OCI-LY1 (cell line): ENCODE results near the gene KIAA1191.

Source experiments
- H2AFZ ChIP-seq: fragments of 200-600 bp; sonication (generic), shearing (Covaris generic); 2 replicates; pipeline ENCODE4 v1.6.0; 2014; ENCODE audit warnings: antibody characterized with exemption, mild to moderate bottlenecking, low read length
- H3F3A ChIP-seq: fragments of 200-600 bp; sonication (generic), shearing (Covaris generic); 2 replicates; pipeline ENCODE4 v1.6.0; 2014; ENCODE audit warnings: mild to moderate bottlenecking, antibody characterized with exemption, low read length, moderate library complexity; ENCODE audit not compliant: insufficient read depth
- H3K27ac ChIP-seq: fragments of 200-600 bp; sonication (generic); 2 replicates; pipeline ENCODE4 v1.5.1; 2014; ENCODE audit warnings: low read length, mixed run types, mild to moderate bottlenecking, low read depth; ENCODE audit not compliant: poor library complexity, severe bottlenecking
- H3K27me3 ChIP-seq: fragments of 200-600 bp; sonication (generic); 2 replicates; pipeline ENCODE4 v1.6.0; 2014; ENCODE audit warnings: antibody characterized with exemption, mild to moderate bottlenecking, low read length, moderate library complexity; ENCODE audit not compliant: insufficient read depth
- H3K36me3 ChIP-seq: fragments of 200-600 bp; sonication (generic); 2 replicates; pipeline ENCODE4 v1.6.1; 2014; ENCODE audit warnings: mild to moderate bottlenecking, antibody characterized with exemption, low read length, moderate library complexity, mixed read lengths; ENCODE audit not compliant: insufficient read depth
- H3K4me1 ChIP-seq: fragments of 200-600 bp; sonication (generic); 2 replicates; pipeline ENCODE4 v1.5.1; 2014; ENCODE audit warnings: mild to moderate bottlenecking, low read length, moderate library complexity; ENCODE audit not compliant: insufficient read depth, severe bottlenecking
- H3K4me2 ChIP-seq: fragments of 200-600 bp; sonication (generic), shearing (Covaris generic); 2 replicates; pipeline ENCODE4 v1.6.1; 2014; ENCODE audit warnings: low read length
- H3K4me3 ChIP-seq: fragments of 200-600 bp; sonication (generic); 2 replicates; pipeline ENCODE4 v1.5.1; 2014; ENCODE audit warnings: low read length, low read depth, mild to moderate bottlenecking, mixed read lengths; ENCODE audit not compliant: poor library complexity, severe bottlenecking
- H3K79me2 ChIP-seq: fragments of 200-600 bp; shearing (Covaris generic); 2 replicates; pipeline ENCODE4 v1.6.1; 2016; ENCODE audit warnings: mixed run types, low read length, mixed read lengths; ENCODE audit not compliant: insufficient read depth
- H3K9ac ChIP-seq: fragments of 200-600 bp; sonication (generic), shearing (Covaris generic); 2 replicates; pipeline ENCODE4 v1.6.1; 2014; ENCODE audit warnings: mild to moderate bottlenecking, low read length, mixed read lengths
- H3K9me2 ChIP-seq: fragments of 200-600 bp; sonication (generic), shearing (Covaris generic); 2 replicates; pipeline ENCODE4 v1.6.1; 2014; ENCODE audit warnings: low read depth, mild to moderate bottlenecking, low read length, mixed read lengths
- H3K9me3 ChIP-seq: fragments of 200-600 bp; shearing (Covaris generic); 2 replicates; pipeline ENCODE4 v1.6.1; 2014; ENCODE audit warnings: low read length, mixed read lengths
- H4K20me1 ChIP-seq: fragments of 200-600 bp; sonication (generic), shearing (Covaris generic); 2 replicates; pipeline ENCODE4 v1.6.0; 2016; ENCODE audit warnings: mild to moderate bottlenecking, low read length; ENCODE audit not compliant: insufficient read depth
- EZH2 ChIP-seq: fragments of 200-600 bp; sonication (generic), shearing (Covaris generic); IDR thresholded peaks from 2 replicates; pipeline ENCODE4 v1.8.0; 2017; ENCODE audit warnings: borderline replicate concordance, mixed run types, mild to moderate bottlenecking, antibody characterized with exemption, low read length, moderate library complexity, mixed read lengths
- TF ChIP-seq, protein P1 (sequence below): fragments of 200-600 bp; sonication (generic), shearing (Covaris generic); IDR thresholded peaks from 2 replicates; pipeline ENCODE4 v1.5.1; 2017; ENCODE audit warnings: mild to moderate bottlenecking, antibody characterized with exemption, low read length, moderate library complexity, mixed read lengths

The KIAA1191 gene

GRCh38 chr5:176381423-176381822 lies 19.9 kb upstream of the KIAA1191 start:
- Histone ChIP-seq H3K79me2 (peaks cover 10% of the 10 kb centered on the region), H3K36me3 (peaks cover 68% of the 10 kb centered on the region), H3K4me3 (no peak overlapping the region), H3F3A (peaks cover 7% of the 10 kb centered on the region; the same call in 1 of the 2 replicates), H3K27ac (no peak overlapping the region), H3K9me2 (no peaks in the 10 kb centered on the region), H3K9me3 (no peaks in the 10 kb centered on the region), H3K4me2 (no peak overlapping the region), H3K4me1 (peaks cover 6% of the 10 kb centered on the region), H2AFZ (no peak overlapping the region), H4K20me1 (no peaks in the 10 kb centered on the region), H3K9ac (no peak overlapping the region), H3K27me3 (no peaks in the 10 kb centered on the region)
- TF ChIP-seq, protein P1, sequence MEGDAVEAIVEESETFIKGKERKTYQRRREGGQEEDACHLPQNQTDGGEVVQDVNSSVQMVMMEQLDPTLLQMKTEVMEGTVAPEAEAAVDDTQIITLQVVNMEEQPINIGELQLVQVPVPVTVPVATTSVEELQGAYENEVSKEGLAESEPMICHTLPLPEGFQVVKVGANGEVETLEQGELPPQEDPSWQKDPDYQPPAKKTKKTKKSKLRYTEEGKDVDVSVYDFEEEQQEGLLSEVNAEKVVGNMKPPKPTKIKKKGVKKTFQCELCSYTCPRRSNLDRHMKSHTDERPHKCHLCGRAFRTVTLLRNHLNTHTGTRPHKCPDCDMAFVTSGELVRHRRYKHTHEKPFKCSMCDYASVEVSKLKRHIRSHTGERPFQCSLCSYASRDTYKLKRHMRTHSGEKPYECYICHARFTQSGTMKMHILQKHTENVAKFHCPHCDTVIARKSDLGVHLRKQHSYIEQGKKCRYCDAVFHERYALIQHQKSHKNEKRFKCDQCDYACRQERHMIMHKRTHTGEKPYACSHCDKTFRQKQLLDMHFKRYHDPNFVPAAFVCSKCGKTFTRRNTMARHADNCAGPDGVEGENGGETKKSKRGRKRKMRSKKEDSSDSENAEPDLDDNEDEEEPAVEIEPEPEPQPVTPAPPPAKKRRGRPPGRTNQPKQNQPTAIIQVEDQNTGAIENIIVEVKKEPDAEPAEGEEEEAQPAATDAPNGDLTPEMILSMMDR: no peak
- no peak for TF ChIP-seq EZH2

GRCh38 chr5:176379881-176380280 lies 18.3 kb upstream of the KIAA1191 start:
- Histone ChIP-seq H3F3A (peaks cover 7% of the 10 kb centered on the region; the same call in 1 of the 2 replicates), H3K4me3 (no peak overlapping the region), H3K9me3 (no peaks in the 10 kb centered on the region), H3K27ac (no peak overlapping the region), H2AFZ (no peak overlapping the region), H3K36me3 (peaks cover 52% of the 10 kb centered on the region), H3K27me3 (no peaks in the 10 kb centered on the region), H3K9ac (no peak overlapping the region), H3K79me2 (no peaks in the 10 kb centered on the region), H3K9me2 (no peaks in the 10 kb centered on the region), H3K4me1 (no peaks in the 10 kb centered on the region), H4K20me1 (no peaks in the 10 kb centered on the region), H3K4me2 (no peak overlapping the region)
- no peak for TF ChIP-seq EZH2
- TF ChIP-seq, protein P1: no peak

DNA sequence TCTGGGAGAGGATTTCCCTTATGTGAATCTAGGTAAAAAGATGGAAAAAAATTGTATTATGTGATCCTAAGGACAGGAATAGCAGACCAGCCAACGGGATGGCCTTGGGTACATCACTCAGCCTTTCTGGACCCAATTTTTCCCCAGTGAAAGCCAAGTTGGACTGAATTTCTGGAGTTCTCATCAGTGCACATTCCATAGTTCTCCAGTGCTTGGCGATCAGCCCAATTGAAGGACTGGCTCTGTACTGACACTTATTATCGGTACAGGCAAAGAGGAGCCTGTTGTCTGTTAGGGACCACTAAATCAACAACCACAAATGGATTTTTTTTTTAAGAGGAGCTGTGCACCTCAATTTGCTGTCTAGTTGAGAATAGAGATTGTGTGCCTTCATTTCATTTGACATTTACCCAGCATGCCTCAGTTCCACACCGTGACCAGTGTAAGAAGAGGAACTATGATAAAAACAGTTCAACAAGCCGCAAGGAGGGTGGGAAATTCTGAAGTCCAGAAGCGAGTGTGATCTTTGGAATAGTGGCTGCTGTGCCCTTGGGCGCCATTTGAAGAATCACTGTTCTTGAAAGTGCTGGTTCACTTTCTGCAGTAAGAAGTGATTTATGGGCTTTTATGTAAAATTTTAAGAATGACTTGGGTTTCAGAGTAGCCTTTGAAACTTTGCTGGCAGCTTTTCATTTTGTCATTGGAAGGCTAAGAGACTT lies 11.7 kb upstream of the KIAA1191 start:
- no peaks in the 10 kb centered on the region for H3K36me3 ChIP-seq
- no peak overlapping the region for H2AFZ ChIP-seq
- H3K27ac ChIP-seq: no peak overlapping the region
- H3K4me3 ChIP-seq: no peak overlapping the region
- H3K4me2 ChIP-seq: no peak overlapping the region
- H3F3A ChIP-seq: no peaks in the 10 kb centered on the region
- no peak overlapping the region for H3K9ac ChIP-seq
- TF ChIP-seq EZH2: no peak
- TF ChIP-seq, protein P1: no peak
- no peaks in the 10 kb centered on the region for H3K27me3 ChIP-seq
- no peaks in the 10 kb centered on the region for H4K20me1 ChIP-seq
- no peaks in the 10 kb centered on the region for H3K9me2 ChIP-seq
- H3K79me2 ChIP-seq: no peaks in the 10 kb centered on the region
- peaks cover 12% of the 10 kb centered on the region for H3K4me1 ChIP-seq
- H3K9me3 ChIP-seq: no peaks in the 10 kb centered on the region
